ENCODE results near the gene UBE2Z. TPM values are rescaled to one million over a fixed set of nuclear protein-coding genes. Genes with fewer than 3 reads are reported as not detected.
A peak's percentile ranks its signal among the peaks of the same experiment; 100 is the strongest.
"Not testable (repeated sequence)": the region's sequence is repeated elsewhere in the genome, so short reads cannot be mapped to it uniquely, and the experiment has no call there.

Gene UBE2Z
- 95.8 and 111 TPM in 2 replicates for total RNA-seq

GRCh38 chr17:48908047-48908843, at the start of gene UBE2Z:
UBE2Z (plus strand) TSS chr17:48908407; CDS start chr17:48908504, 97 bp downstream.
- peak; percentile 57 for DNase-seq (ENCODE audit: extremely low read depth, low read depth, low spot score)

GRCh38 chr17:48860034-48860433, 48.2 kb upstream of the UBE2Z start:
- DNase-seq (ENCODE audit: extremely low read depth, low read depth, low spot score) = no peak

GRCh38 chr17:48860456-48860855, 47.8 kb upstream of the UBE2Z start:
- no peak for DNase-seq (ENCODE audit: extremely low read depth, low read depth, low spot score)

- no peak for DNase-seq (ENCODE audit: extremely low read depth, low read depth, low spot score)
Observed at GRCh38 chr17:48868916-48869500, 39.2 kb upstream of the UBE2Z start.

- no peak for DNase-seq (ENCODE audit: extremely low read depth, low read depth, low spot score)
Observed at GRCh38 chr17:48869821-48870318, 38.3 kb upstream of the UBE2Z start.

- no peak for DNase-seq (ENCODE audit: extremely low read depth, low read depth, low spot score)
Observed at GRCh38 chr17:48871035-48871550, 37.1 kb upstream of the UBE2Z start.

GRCh38 chr17:48871551-48872351, 36.5 kb upstream of the UBE2Z start:
- no peak for DNase-seq (ENCODE audit: extremely low read depth, low read depth, low spot score)

- not testable (repeated sequence) for DNase-seq (ENCODE audit: extremely low read depth, low read depth, low spot score)
Observed at GRCh38 chr17:48872409-48872808, 35.8 kb upstream of the UBE2Z start.

GRCh38 chr17:48873209-48873608, 35.0 kb upstream of the UBE2Z start:
- no peak for DNase-seq (ENCODE audit: extremely low read depth, low read depth, low spot score)

GRCh38 chr17:48873696-48874443, 34.3 kb upstream of the UBE2Z start:
- DNase-seq (ENCODE audit: extremely low read depth, low read depth, low spot score) = no peak

- DNase-seq (ENCODE audit: extremely low read depth, low read depth, low spot score) = peak; percentile 48
Observed at GRCh38 chr17:48878920-48879898, 29.0 kb upstream of the UBE2Z start.

GRCh38 chr17:48882272-48882671, 25.9 kb upstream of the UBE2Z start:
- DNase-seq (ENCODE audit: extremely low read depth, low read depth, low spot score) = no peak

GRCh38 chr17:48883171-48883570, 25.0 kb upstream of the UBE2Z start:
- no peak for DNase-seq (ENCODE audit: extremely low read depth, low read depth, low spot score)

- no peak for DNase-seq (ENCODE audit: extremely low read depth, low read depth, low spot score)
Observed at GRCh38 chr17:48890086-48890485, 18.1 kb upstream of the UBE2Z start.

- no peak for DNase-seq (ENCODE audit: extremely low read depth, low read depth, low spot score)
Observed at GRCh38 chr17:48892940-48893645, 15.1 kb upstream of the UBE2Z start.

GRCh38 chr17:48893646-48894508, 14.3 kb upstream of the UBE2Z start:
- DNase-seq (ENCODE audit: extremely low read depth, low read depth, low spot score) = no peak

- no peak for DNase-seq (ENCODE audit: extremely low read depth, low read depth, low spot score)
Observed at GRCh38 chr17:48894886-48895285, 13.3 kb upstream of the UBE2Z start.

GRCh38 chr17:48901241-48901640, 7.0 kb upstream of the UBE2Z start:
- no peak for DNase-seq (ENCODE audit: extremely low read depth, low read depth, low spot score)
